Left renal pelvis (tissue), 4 donors: ENCODE measurements around the gene ARL8B. TPM values are rescaled to one million over a fixed set of nuclear protein-coding genes. Genes with fewer than 3 reads are reported as not detected.

ENCODE experiments used
- polyA plus RNA-seq, 4 donors: library from polyadenylated mRNA; unstranded; fragments of 120-200 nt; gene quantifications; one replicate each; pipeline ENCODE4 v1.2.1, GENCODE V29; 2013; ENCODE audit not compliant: insufficient read length in 4 of 4

Gene ARL8B
- polyA plus RNA-seq, 4 donors = 67.5 to 84.4 (median 76.1) TPM

Other genes starting within 250 kb of the ARL8B start
- gene BHLHE40, start 142.9 kb upstream of the ARL8B start, polyA plus RNA-seq = 10 to 100 TPM; 23.5 to 31.8 (median 25.7) TPM
- 10 to 100 TPM; 15.3 to 21.2 (median 18.8) TPM for gene EDEM1, start 65.4 kb downstream of the ARL8B start, polyA plus RNA-seq